HG02970 (cell line): ENCODE results near the gene ZNF831.

Source experiments
- ATAC-seq: cut with Tn5 transposase; IDR thresholded peaks from one replicate; pipeline ENCODE4 v1.9.1; 2021; ENCODE audit warnings: mild to moderate bottlenecking, moderate library complexity, moderate number of reproducible peaks; ENCODE audit not compliant: unreplicated experiment, low FRiP score

ZNF831 gene

DNA sequence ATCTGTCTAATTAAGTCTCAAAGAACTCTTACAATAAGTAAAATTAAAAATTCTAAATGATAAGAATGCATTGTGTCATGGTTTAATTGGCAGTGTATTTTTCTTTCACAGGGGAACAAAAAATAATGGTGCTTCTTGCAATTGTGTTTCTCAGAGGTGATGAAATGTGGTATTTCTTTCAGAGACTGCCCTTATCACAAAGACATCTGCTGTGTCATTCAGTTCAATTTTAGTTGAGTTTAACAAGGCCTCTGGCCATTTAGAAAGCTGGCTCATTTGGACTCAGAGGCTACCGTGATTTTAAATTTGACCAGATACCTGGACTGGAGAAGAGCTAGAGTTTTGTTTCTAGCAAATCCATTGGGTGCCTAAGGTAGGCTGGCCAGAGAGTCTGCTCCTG lies 23.6 kb upstream of the ZNF831 start:
- no peak for ATAC-seq

DNA sequence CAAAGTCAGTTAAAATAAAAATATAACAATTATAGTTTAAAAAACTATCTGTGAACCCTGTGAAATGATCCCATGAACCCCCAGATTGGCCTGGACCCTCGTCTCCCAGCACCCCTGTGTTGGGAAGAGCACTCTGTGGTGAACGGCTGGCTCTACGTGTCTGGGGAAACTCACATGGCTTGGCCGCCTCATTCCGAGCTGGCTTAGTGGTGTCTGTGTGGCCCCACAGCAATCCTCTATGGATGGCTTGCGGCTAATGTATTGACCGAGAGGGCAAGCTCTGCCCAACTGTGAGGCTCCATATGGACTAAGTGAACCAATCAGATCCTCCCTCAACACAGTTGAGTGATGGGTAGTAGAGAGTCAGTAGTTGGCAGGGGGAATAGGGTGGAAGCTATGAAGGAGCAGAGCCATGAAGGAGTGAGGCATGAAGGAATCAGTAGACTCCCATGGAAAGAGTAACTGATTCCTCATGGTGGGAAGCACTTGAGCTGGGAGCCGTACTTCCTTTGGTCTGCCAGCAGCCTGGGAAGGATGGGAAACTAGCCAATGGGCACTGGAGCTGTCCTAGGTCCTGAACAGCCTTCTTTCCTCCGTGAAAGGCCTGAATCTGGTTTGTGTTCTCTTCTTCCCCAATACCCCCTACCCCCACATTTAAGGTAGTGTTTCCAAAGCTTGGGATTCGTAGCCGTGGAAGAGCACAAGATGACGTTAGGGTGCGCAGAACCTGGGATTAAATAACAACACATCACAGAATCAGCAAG lies 21.6 kb upstream of the ZNF831 start:
- no peak for ATAC-seq

DNA sequence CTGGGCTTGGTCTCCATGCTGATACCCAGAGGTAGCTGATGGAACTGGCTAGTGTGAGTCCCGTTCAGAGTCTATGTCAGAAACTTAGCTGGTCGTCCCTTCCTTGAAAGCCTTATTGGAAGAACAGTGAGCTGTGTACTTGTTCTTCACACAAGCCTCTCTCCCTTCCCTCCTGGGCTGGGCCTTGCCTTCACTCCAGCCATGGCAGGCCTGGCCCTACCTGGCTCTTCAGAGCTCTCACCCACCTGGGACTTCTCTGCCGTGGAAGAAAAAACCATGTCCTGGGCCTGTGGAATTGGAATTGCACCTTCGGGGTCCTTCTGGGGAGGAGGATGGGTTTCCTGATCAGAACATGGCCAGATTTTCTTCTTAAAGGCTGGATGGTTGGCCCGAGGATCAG lies 20.3 kb upstream of the ZNF831 start:
- ATAC-seq = no peak

DNA sequence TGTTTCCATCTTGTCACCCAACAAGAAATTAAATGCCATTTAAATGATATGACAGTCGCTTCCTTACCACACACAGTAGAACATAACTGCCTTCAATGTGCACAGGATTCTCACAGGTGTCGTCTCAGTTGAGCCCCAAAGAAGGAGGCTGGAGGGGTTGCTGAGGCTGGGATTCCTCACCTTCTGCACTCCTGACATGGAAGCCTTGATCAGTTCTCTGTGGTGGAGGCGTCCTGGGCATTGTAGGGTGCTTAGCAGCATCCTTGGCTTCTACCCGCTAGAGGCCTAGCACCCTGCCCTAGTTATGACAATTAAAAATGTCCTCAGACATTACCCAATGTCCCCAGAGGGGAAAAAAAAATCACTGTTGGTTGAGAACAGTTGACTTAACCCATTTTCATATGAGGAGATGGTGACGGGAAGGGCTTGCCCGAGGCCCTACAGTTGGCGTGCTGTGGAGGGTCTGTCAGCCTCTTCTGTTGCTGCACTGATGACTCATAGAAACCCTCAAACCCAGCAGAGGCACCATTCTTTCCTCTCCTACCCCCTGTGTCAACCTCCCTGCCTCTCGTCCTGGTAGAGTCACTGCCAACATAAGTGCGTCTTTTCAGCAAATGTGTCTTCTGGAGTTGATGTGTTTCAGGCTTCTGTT lies 19.3 kb upstream of the ZNF831 start:
- no peak for ATAC-seq

DNA sequence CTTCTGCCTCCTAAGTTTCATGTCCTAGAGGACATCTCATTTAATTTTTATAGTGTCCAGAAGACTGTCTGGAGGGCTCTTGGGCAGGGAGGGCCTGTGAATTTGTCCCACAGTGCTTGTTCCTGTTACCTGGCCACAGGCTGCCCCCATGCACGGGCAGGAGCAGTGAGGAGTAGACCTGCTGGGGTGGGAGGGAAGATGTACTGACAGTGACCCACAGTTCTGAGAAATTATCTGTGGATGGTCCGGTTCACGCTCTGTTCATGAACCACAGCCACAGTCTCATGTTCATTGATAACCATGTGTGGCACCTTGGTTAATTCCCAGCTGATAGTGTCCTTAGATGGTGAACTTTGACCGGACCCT lies 18.8 kb upstream of the ZNF831 start:
- ATAC-seq = no peak

DNA sequence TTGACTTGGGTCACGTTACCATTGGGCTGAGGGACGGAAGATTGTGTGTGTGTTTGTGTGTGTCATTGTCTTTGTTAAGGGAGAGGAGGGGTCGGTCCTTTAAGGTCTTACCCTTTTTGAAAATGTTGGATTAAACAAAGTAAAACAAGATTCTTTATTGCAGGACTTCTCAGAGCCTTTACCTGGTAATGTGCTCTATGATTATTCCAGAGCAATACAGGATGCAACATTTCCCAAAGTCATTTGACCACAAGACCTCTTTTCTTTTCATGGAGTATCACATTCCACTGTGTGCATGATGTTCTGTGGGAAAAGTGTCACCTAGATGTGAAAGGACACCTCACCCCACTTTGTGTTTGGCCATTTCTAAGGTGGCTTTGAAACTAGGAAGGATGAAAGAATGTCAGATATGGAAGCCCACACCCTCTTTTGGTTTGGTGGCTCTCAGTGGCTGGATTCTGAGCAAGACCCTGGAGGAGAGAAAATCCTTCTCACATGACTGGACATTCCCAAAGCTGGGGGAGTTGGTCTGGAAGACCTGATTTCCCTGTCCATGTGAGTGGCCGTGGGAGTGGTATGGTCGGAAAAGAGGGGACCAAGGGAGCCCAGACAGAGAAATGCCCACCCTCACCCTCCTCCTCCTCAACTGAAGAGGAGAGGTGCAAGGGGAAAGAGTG lies 18.2 kb upstream of the ZNF831 start:
- ATAC-seq = no peak

DNA sequence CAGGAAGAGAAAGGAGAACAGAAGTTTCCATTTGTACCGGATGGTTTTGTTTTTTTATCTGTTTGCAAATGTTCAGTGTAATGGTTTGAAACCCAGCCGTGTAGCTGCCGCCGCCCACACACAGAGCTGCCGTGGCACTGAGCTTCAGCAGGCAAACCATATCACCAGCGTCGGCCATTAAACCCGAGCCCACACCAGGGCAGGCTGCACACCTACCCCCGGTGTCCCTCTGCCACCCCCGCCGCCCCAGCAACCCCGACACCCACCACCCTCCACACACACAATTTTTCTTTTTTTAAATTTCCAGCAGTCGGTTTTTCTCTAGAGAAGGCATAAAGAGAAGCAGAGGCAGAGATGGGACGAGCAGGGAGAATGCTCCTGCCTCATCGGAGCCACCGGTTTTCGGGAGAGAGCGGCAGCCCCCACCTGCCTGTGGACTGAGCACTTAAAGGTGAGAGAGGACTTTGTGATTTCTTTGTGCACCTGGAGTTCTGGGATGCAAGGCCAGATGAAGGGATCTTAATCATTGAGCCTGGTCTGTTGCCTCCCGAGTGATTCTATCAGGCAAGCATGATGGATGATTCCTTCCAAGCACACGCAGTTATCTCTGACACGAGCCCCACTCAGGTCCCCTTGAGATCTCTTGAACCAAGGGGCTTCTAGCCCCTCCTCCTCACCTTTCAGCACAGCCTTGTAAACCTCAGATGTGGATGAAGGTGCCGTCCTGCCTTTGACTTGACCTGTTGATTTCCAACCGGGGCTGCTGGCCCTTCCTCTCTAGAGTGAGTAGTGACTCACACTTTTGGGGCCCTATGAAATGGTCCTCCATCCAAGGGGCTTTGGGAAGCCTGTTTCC lies 17.5 kb upstream of the ZNF831 start:
- ATAC-seq = no peak

DNA sequence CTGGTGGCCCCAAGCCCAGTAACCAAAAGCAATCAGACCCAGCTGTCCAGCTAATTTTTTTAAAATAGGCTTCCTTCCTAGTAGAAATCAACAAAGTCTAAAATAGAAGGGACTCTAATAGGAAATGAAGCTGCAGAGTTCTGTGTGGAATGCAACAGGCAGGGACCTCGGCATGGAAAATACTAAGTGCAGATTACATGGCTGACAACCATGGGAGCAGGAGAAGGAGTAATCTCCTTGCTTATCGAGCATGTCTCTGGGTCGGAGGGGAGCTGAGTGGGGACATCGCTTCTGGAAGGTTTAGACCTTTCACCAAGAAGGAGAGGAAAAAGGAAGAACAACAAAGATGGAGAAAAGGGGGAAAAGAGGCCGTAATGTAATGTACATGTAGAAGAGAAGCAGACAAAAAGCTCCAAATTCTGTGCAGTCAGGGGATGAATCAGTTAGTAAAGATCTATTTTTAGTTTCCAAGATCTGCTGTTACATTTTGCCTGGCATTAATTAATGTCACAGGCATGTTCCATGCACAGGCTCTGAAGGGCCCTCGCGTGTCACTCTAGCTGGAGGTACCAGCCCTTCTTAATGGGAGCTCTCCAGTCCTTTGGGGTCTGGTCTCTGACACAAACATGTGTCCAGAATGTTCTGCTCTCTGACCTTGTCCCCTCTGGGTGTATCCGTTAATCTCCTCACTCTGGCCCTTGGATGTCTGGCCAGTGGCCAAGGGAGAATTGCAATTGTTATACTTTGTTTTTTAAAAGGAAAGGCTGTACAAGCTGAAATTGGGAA lies 16.6 kb upstream of the ZNF831 start:
- ATAC-seq = no peak

DNA sequence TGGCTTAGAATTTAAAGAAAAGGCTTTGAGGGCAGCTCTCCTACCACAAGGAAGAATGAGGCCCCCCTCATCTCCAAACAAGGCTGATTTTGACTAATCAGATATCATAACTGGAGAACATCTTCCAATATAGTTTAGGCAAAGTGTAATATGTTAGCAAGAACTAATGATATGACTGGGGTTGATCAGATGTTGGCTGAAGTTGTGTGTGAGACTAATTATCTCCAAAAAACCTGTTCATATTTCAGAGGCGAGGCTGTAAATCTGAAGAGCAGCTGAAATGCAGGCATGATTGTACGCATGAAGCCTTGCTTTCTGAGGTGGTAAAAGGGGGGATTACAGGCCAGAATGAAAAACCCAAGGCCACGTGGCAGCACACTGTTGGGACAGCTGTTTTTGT lies 16.0 kb upstream of the ZNF831 start:
- no peak for ATAC-seq

DNA sequence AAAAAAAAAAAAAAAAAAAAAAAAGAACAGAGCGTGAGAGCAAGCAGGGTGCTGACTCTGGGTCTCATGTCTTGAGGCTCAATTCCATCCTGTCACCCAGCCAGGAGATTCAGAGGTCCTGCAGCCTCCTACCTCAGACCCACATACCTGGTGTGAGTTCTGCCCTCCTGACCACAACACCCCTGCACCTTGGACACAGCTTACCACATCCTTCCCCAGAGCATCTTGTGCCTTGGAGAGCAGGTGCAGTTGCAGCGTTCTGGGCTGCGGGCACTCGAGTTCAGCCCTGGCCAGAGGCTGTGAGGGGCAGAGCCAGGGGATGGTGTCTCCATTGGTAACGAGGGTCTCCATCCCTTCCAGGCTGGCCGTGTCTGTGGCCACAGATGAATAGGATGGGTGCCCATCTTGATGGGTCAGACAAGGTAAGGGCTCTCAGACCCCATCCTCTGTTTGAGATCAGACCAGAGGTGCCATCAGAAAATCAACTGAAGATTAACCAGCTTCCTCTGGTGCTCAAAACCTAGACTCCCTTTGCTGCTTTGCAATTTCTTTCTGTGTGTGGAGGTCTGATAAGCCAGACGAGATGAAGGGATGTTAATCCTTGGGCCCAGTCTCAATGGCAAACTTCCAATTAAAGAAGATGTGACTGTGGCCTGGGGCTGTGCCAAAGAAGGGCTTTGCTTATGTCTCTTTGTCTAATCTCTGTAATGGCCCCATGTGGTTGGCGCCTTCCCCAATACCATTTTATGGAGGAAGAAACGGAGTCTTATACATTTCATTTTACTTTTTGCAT lies 14.7 kb upstream of the ZNF831 start:
- no peak for ATAC-seq

DNA sequence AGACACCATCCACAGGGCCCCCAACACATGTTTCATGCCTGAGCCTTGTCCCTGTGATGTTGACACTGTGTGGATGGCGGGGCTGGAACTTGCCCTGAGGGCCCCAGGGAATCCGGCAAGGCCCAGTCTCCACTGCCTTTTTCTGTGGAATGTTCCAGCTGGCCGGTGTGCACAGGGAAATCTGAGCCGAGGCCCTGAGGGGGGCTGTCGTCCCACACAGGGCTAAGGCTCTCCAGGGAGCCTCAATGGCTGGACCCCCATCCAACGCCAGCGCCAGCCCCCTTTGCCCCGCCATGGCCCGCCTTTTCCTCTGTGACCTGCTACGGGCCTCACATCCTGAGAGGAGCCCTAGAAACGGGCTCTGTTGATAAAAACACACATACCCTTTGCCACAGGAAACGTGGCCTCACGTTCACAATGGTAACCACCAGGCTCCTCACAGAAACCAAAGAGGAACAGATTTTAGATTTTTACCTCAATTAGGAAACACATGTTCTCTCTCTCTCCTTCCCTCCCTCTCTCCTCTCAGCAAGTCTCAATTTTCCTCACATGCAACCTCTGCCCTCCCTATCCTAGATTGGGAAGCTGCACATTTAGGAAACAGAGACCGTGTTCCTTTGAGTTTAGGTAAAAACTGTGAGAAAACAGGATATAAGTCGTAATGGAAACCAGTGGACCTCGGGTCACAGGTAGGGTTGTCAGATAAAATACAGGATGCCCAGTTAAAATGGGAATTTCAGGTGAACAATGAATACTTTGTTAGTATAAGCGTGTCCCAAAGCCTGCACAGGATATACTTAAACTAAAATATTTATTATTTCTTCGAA lies 13.7 kb upstream of the ZNF831 start:
- ATAC-seq = no peak

DNA sequence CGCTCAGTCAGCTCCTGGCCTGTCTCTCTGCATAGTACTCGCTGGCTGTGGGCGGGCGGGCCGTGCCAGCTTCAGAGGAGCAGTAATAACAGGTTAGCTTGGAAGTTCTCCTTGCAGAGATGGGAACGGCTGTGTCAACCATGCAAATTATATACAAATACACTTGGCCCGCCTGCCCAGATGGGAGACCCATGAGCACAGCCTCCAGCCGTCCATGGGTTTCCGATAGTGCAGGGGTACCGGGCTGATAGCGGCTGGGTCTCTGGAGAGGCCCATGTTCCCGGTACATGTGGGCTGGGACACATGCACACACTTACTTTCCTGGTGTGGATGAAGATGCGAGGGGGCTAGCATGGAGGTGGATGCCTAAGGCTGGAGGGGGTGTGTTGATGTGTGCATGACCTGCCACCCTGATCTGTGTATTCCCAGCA lies 12.8 kb upstream of the ZNF831 start:
- ATAC-seq = no peak

DNA sequence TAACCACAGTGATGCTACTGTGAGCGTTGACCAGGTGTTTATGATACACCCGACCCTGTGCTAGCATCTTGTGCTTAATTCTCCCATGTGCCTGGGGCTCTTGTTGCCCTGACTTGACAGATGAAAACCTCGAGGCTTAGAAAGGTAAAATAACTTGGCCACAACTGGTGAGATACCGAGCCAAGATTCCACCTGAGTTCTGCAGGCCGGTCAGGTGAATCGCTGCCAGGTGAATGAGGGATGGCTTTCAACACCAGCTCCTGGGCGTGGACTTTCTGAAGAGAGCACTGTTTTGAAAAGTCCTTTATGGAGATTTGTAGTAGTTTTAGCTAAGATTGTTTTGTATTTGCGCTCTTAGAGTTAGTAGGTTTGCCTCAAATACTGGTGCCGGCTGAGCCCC lies 12.2 kb upstream of the ZNF831 start:
- ATAC-seq = no peak

DNA sequence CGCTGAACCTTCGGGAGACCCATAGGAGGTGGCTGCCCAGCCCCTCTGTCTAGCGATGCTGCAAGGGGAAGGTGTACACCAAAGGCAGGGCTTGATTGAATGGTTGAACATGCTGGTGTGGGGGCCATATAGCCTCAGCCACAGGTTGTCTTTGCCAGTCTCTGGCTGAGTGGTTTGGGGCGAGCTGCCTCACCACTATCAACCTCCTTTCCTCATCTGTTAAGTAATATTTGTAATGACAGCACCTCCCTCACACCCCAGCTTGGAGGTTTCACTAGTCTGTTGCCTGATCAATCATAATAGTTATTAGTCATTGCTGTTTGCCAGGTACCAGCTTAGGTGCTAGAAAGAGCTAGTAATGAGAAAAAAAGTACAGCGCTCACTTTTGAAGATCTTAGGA lies 11.8 kb upstream of the ZNF831 start:
- ATAC-seq = no peak

DNA sequence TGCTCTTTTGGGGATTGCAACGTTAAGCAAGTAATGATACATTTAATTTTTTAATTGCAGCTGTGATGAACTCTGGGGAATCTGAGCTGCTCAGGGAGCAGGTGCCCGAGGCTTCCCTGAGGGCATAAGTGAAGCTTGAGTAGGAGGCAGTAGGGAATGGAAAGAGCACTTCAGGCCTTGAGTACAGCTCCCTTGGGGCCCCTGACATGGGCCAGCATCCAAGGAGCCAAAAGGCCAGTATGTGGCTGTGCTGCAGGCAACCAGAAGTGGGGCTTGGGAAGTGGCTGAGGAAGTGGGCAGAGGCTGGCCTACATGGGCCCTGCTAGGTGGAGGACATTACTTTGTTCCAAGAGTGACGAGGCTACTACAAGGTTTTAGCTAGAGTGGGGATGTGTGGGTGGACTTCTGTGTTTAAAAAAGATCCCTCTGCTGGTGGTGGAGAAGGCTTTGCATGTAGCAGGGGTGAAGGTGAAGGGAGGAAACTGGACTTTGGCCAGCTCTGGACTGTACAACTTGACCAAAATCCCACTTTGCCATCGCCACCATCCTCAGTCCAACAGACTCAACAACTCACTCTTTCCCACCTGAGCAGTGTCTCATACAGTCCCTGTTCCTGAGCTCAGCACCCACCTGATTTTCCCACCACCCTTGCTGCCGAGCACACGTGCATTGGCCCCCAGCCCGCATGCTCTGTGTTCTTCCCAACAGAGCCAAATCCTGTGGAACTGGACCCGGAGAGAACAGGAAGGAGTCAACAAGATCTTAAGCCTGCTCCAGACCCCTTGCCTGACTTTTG lies 10.9 kb upstream of the ZNF831 start:
- no peak for ATAC-seq

DNA sequence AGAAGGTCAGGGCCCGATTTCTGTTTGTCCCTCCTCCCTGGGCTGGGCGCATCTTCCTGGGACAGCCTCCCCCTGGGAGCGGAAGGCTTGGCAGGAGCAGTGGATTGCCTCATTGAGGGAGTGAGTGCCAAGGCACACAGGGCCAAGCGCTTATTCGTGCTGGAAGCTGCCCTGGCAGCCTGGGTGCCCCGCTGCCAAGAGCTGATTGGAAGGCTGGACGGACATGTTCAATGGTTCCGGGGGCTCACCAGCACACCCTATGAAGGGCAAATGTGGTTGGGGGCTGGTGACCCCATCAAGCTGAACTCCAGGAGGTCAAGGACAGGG lies 10.3 kb upstream of the ZNF831 start:
- no peak for ATAC-seq

DNA sequence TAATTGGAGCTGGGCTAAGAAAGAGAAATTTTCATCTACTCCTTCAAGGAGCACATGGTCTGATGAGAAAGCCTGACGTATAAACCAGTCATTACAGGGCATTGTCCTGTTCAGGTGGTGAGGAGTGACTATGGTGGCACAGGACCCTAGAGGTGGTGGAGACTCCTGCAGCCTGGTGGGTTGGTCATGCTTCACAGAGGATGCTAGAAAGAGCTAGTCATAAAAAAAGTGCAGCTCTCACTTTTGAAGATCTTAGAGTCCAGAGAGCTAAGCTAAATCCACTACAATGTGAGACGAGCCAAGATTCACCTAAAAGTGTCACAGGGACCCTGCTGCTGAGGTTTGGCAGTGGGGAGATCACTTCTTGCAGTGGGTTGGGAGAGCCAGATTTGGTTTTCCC lies 9.8 kb upstream of the ZNF831 start:
- ATAC-seq = no peak
